IMR-90 (cell line): Measurements from ENCODE around the gene PTGDS. TPM values are rescaled to one million over a fixed set of nuclear protein-coding genes. Genes with fewer than 3 reads are reported as not detected.

Experiments used
- ATAC-seq: fragments of 200-7000 bp; cut with Tn5 transposase; 2 replicates; pipeline ENCODE4 v1.9.1; 2020; ENCODE audit warnings: low read depth, mild to moderate bottlenecking, moderate library complexity
- BruUV-seq: library from RNA; stranded (reverse); fragments of 400-500 nt; replicated peaks from 2 replicates; lab custom pipeline; 2021; lab: Mats Ljungman, UMichigan
- CTCF ChIA-PET: fragments of 300-600 bp; formaldehyde crosslinking; extraction: SDS; loops from one replicate; lab custom pipeline; 2021; ENCODE audit warnings: antibody characterized with exemption; lab: Yijun Ruan, JAX
- POLR2A ChIA-PET: fragments of 300-600 bp; sonication (Branson Sonifier 250); formaldehyde crosslinking; loops from one replicate; lab custom pipeline; 2022; ENCODE audit warnings: antibody characterized with exemption; ENCODE audit not compliant: unreplicated experiment; lab: Charles Lee
- DNase-seq: peaks from one replicate; pipeline ENCODE4 v3.0.0; 2013
- H2AFZ ChIP-seq: replicated peaks from 2 replicates; pipeline ENCODE3; 2013; ENCODE audit warnings: low read length, mild to moderate bottlenecking; ENCODE audit not compliant: poor library complexity
- H2AK5ac ChIP-seq: 2 replicates; pipeline ENCODE4 v1.6.1; 2013; ENCODE audit warnings: low read depth, low read length, inconsistent platforms
- H2AK9ac ChIP-seq: replicated peaks from 2 replicates; pipeline ENCODE3; 2013; ENCODE audit warnings: mild to moderate bottlenecking, low read depth, low read length, moderate library complexity; ENCODE audit not compliant: poor library complexity
- H2BK120ac ChIP-seq: 2 replicates; pipeline ENCODE4 v1.6.1; 2013; ENCODE audit warnings: low read depth, low read length, inconsistent platforms
- H2BK15ac ChIP-seq: 3 replicates; pipeline ENCODE4 v1.6.1; 2013; ENCODE audit warnings: low read depth, low read length, inconsistent platforms
- H2BK20ac ChIP-seq: 2 replicates; pipeline ENCODE4 v1.6.1; 2013; ENCODE audit warnings: low read depth, mild to moderate bottlenecking, inconsistent platforms, low read length, moderate library complexity
- H2BK5ac ChIP-seq: 2 replicates; pipeline ENCODE4 v1.6.1; 2013; ENCODE audit warnings: mild to moderate bottlenecking, low read depth, low read length, inconsistent platforms; ENCODE audit not compliant: poor library complexity, severe bottlenecking
- H3K14ac ChIP-seq: replicated peaks from 2 replicates; pipeline ENCODE4 v1.6.1; 2013; ENCODE audit warnings: low read depth, low read length, inconsistent platforms
- H3K18ac ChIP-seq: 2 replicates; pipeline ENCODE4 v1.6.1; 2013; ENCODE audit warnings: low read depth, low read length, control low read depth
- H3K23ac ChIP-seq: 2 replicates; pipeline ENCODE4 v1.6.1; 2013; ENCODE audit warnings: low read depth, low read length, inconsistent platforms
- H3K27ac ChIP-seq: 2 replicates; pipeline ENCODE4 v1.5.1; 2013; ENCODE audit warnings: mild to moderate bottlenecking, control low read depth, low read length; ENCODE audit not compliant: insufficient read depth
- H3K27me3 ChIP-seq: 2 replicates; pipeline ENCODE4 v1.6.1; 2013; ENCODE audit warnings: low read length; ENCODE audit not compliant: control insufficient read depth, insufficient read depth
- H3K36me3 ChIP-seq: 2 replicates; pipeline ENCODE4 v1.6.1; 2013; ENCODE audit warnings: low read length, mixed read lengths; ENCODE audit not compliant: control insufficient read depth, insufficient read depth
- H3K4ac ChIP-seq: 2 replicates; pipeline ENCODE4 v1.6.1; 2013; ENCODE audit warnings: low read depth, low read length, inconsistent platforms
- H3K4me1 ChIP-seq: 2 replicates; pipeline ENCODE4 v1.6.1; 2013; ENCODE audit warnings: low read length, mixed read lengths; ENCODE audit not compliant: control insufficient read depth, insufficient read depth
- H3K4me2 ChIP-seq: 2 replicates; pipeline ENCODE4 v1.6.1; 2013; ENCODE audit warnings: low read depth, mild to moderate bottlenecking, control low read depth, low read length, moderate library complexity
- H3K4me3 ChIP-seq: 2 replicates; pipeline ENCODE4 v1.5.1; 2013; ENCODE audit warnings: low read depth, mild to moderate bottlenecking, control low read depth, low read length, moderate library complexity; ENCODE audit not compliant: insufficient read depth
- H3K56ac ChIP-seq: 2 replicates; pipeline ENCODE4 v1.6.1; 2013; ENCODE audit warnings: low read length, inconsistent platforms; ENCODE audit not compliant: insufficient read depth; ENCODE audit errors: extremely low read depth
- H3K79me1 ChIP-seq, 2 experiments: 2 replicates each; pipeline ENCODE4 v1.6.1; 2013; ENCODE audit warnings: low read length in 2 of 2, inconsistent platforms in 1 of 2, low read depth in 1 of 2
- H3K9ac ChIP-seq: 2 replicates; pipeline ENCODE4 v1.6.1; 2013; ENCODE audit warnings: low read depth, low read length, control low read depth
- H3K9me1 ChIP-seq: 2 replicates; pipeline ENCODE4 v1.6.1; 2013; ENCODE audit warnings: low read length, inconsistent platforms; ENCODE audit not compliant: insufficient read depth
- H3K9me3 ChIP-seq: 2 replicates; pipeline ENCODE4 v1.6.1; 2013; ENCODE audit warnings: low read length; ENCODE audit not compliant: control insufficient read depth, insufficient read depth
- H4K20me1 ChIP-seq: 2 replicates; pipeline ENCODE4 v1.6.1; 2013; ENCODE audit warnings: low read length, inconsistent platforms; ENCODE audit not compliant: insufficient read depth
- H4K5ac ChIP-seq: 2 replicates; pipeline ENCODE4 v1.6.1; 2013; ENCODE audit warnings: mild to moderate bottlenecking, low read depth, low read length, control low read depth
- H4K8ac ChIP-seq, 2 experiments: 2 replicates each; pipeline ENCODE4 v1.6.1; 2013; ENCODE audit warnings: low read depth in 2 of 2, low read length in 2 of 2, control low read depth in 1 of 2, inconsistent platforms in 1 of 2
- H4K91ac ChIP-seq: 2 replicates; pipeline ENCODE4 v1.6.1; 2013; ENCODE audit warnings: low read depth, low read length, inconsistent platforms; ENCODE audit not compliant: insufficient read depth
- BHLHE40 ChIP-seq: fragments of 150-350 bp; IDR thresholded peaks from 2 replicates; pipeline ENCODE4 v1.6.1; 2016; ENCODE audit warnings: mild to moderate bottlenecking, low read depth, low read length
- CEBPB ChIP-seq: IDR thresholded peaks from 2 replicates; pipeline ENCODE4 v1.6.1; 2012; ENCODE audit warnings: low read depth, low read length, improper control_type of control experiment
- CHD1 ChIP-seq: IDR thresholded peaks from 2 replicates; pipeline ENCODE4 v1.6.1; 2012; ENCODE audit warnings: low read depth, low read length, improper control_type of control experiment
- CTCF ChIP-seq: conservative IDR thresholded peaks from 2 replicates; pipeline ENCODE4 v1.5.1; 2012; ENCODE audit warnings: mild to moderate bottlenecking, low read depth, low read length, improper control_type of control experiment
- ELK1 ChIP-seq: fragments of 150-350 bp; IDR thresholded peaks from 2 replicates; pipeline ENCODE4 v1.6.1; 2016; ENCODE audit warnings: low read depth, mild to moderate bottlenecking, low read length, moderate library complexity, borderline replicate concordance
- FOS ChIP-seq: fragments of 150-350 bp; IDR thresholded peaks from 2 replicates; pipeline ENCODE4 v1.6.1; 2016; ENCODE audit warnings: low read depth, low read length
- MAFK ChIP-seq: IDR thresholded peaks from 2 replicates; pipeline ENCODE4 v1.6.1; 2012; ENCODE audit warnings: low read depth, low read length, improper control_type of control experiment
- MAZ ChIP-seq: IDR thresholded peaks from 2 replicates; pipeline ENCODE4 v1.6.1; 2012; ENCODE audit warnings: low read depth, mild to moderate bottlenecking, low read length, improper control_type of control experiment, moderate library complexity, borderline replicate concordance
- MXI1 ChIP-seq: IDR thresholded peaks from 2 replicates; pipeline ENCODE4 v1.6.1; 2012; ENCODE audit warnings: low read depth, mild to moderate bottlenecking, low read length, moderate library complexity, borderline replicate concordance
- NFE2L2 ChIP-seq: fragments of 150-350 bp; IDR thresholded peaks from 2 replicates; pipeline ENCODE4 v1.6.1; 2016; ENCODE audit warnings: low read depth, mild to moderate bottlenecking, low read length
- POLR2A ChIP-seq: IDR thresholded peaks from 2 replicates; pipeline ENCODE4 v1.6.1; 2012; ENCODE audit warnings: mild to moderate bottlenecking, low read depth, low read length
- RAD21 ChIP-seq: IDR thresholded peaks from 2 replicates; pipeline ENCODE4 v1.6.1; 2012; ENCODE audit warnings: low read length, improper control_type of control experiment
- RCOR1 ChIP-seq: IDR thresholded peaks from 2 replicates; pipeline ENCODE4 v1.6.1; 2012; ENCODE audit warnings: mild to moderate bottlenecking, low read length, improper control_type of control experiment; ENCODE audit not compliant: insufficient replicate concordance
- RFX5 ChIP-seq: IDR thresholded peaks from 2 replicates; pipeline ENCODE4 v1.8.0; 2012; ENCODE audit warnings: low read depth, mild to moderate bottlenecking, low read length, moderate library complexity
- SMC3 ChIP-seq: fragments of 150-350 bp; IDR thresholded peaks from 2 replicates; pipeline ENCODE4 v1.6.1; 2016; ENCODE audit warnings: low read depth, mild to moderate bottlenecking, antibody characterized with exemption, low read length, moderate library complexity
- WGBS, 2 experiments: methylation state at CpG; one replicate each; pipeline versions ENCODE4 v1.1.5 to v1.1.7; 2013; ENCODE audit warnings: missing lambda C conversion rate in 2 of 2; ENCODE audit not compliant: insufficient read length in 1 of 2; ENCODE audit errors: extremely low coverage in 2 of 2; 5-methylcytosine and 5-hydroxymethylcytosine counted together
- dilution Hi-C: fragments of 300-500 bp; cut with HindIII; formaldehyde crosslinking; loops from one replicate; pipeline ENCODE4 v1.14.3; 2018; ENCODE audit warnings: low sequenced_read_pairs; ENCODE audit not compliant: unreplicated experiment
- in situ Hi-C: fragments of 300-500 bp; cut with MboI; formaldehyde crosslinking; loops from 3 replicates; pipeline ENCODE4 v1.14.3; 2019; ENCODE audit warnings: low sequenced_read_pairs, inconsistent platforms, mixed read lengths
- intact Hi-C: fragments of 100-400 bp; cut with micrococcal nuclease; formaldehyde crosslinking; loops from 2 replicates; pipeline ENCODE4 v1.10.0; 2022
- polyA plus RNA-seq, 3 experiments: library from polyadenylated mRNA; depleted of rRNA; stranded (reverse); fragments of >200 nt; gene quantifications; 2 replicates each; pipeline ENCODE4 v1.2.3, GENCODE V29; 2012; ENCODE audit warnings: low replicate concordance in 1 of 3
- total RNA-seq: library from RNA; depleted of rRNA; stranded (reverse); fragments of >200 nt; gene quantifications from 2 replicates; pipeline ENCODE4 v1.2.3, GENCODE V29; 2012

Gene PTGDS
- total and polyA plus RNA-seq, 2 of the 4 experiments (the other 2 are of a cell fraction): 1.2 TPM; not detected in 1

GRCh38 chr9:136937186-136938001, 39.9 kb upstream of the PTGDS start:
- Histone ChIP-seq H2AFZ (no peak overlapping the region), H4K5ac (no peak overlapping the region), H3K14ac (no peak overlapping the region), H4K91ac (no peak overlapping the region), H3K4ac (no peak overlapping the region), H2BK5ac (no peak overlapping the region), H2AK5ac (no peak overlapping the region), H3K36me3 (peaks cover 42% of the 10 kb centered on the region), H3K4me2 (no peak overlapping the region), H3K4me1 (no peaks in the 10 kb centered on the region), H2AK9ac (peak overlapping the region; percentile 55), H2BK20ac (no peak overlapping the region), H4K20me1 (peaks cover 8% of the 10 kb centered on the region), H3K9me1 (peaks cover 4% of the 10 kb centered on the region; the same call in 1 of the 2 replicates), H3K9me3 (no peaks in the 10 kb centered on the region), H2BK120ac (no peak overlapping the region), H3K4me3 (no peak overlapping the region), H3K18ac (no peak overlapping the region), H3K79me1 (peaks cover 13 to 38% of the 10 kb centered on the region in 2 experiments; a peak in 3 of 4 replicates), H2BK15ac (no peak overlapping the region), H4K8ac (no peak overlapping the region), H3K56ac (no peak overlapping the region), H3K9ac (no peak overlapping the region), H3K27me3 (no peaks in the 10 kb centered on the region), H3K23ac (no peak overlapping the region), H3K27ac (no peak overlapping the region)
- DNase-seq (no peak), ATAC-seq (no peak)
- dilution Hi-C loops: no loop called here
- in situ Hi-C loops: no loop called here
- ChIA-PET POLR2A (no interaction called here), CTCF (interaction anchor here (0.7 to 1.4 kb wide), 2 partner anchors 10 to 11 kb away, joined by 3 to 5 read pairs; no protein-coding TSS in a partner anchor)
- intact Hi-C loops: no loop called here
- 87% methylated on average over 3 of the region's 15 CpGs; no CpG with 5 or more reads in 1 of the 2 experiments for WGBS, 2 experiments
- BruUV-seq: no TSS peak
- TF ChIP-seq CTCF: no peak
- TF ChIP-seq MAFK: no peak
- no peak for TF ChIP-seq FOS
- TF ChIP-seq MXI1: no peak
- no peak for TF ChIP-seq RFX5
- no peak for TF ChIP-seq ELK1
- no peak for TF ChIP-seq RCOR1
- no peak for TF ChIP-seq RAD21
- TF ChIP-seq BHLHE40: no peak
- no peak for TF ChIP-seq SMC3
- no peak for TF ChIP-seq CHD1
- TF ChIP-seq NFE2L2: no peak
- no peak for TF ChIP-seq MAZ
- no peak for TF ChIP-seq POLR2A
- TF ChIP-seq CEBPB: no peak
